Esophagus squamous epithelium (tissue), 5 donors: ENCODE results near the gene CACNB4. TPM values are rescaled to one million over a fixed set of nuclear protein-coding genes. Genes with fewer than 3 reads are reported as not detected.

Experiments
- DNase-seq: peaks from one replicate; lab custom pipeline; 2025; lab: John Stamatoyannopoulos, UW
- H3K27ac ChIP-seq, 4 donors: fragments of 200-600 bp; sonication (generic); one replicate each; pipeline ENCODE4 v1.5.1; 2016 to 2019; ENCODE audit warnings: mild to moderate bottlenecking in 1 of 4
- H3K27me3 ChIP-seq, 4 donors: fragments of 200-600 bp; sonication (generic); 1 replicate in 3 of 4; 2 replicates in 1 of 4; pipeline versions ENCODE4 v1.5.1 to v1.6.0; 2017 to 2021; ENCODE audit warnings: antibody characterized with exemption in 1 of 4
- H3K36me3 ChIP-seq, 3 donors: fragments of 200-600 bp; sonication (generic); one replicate each; pipeline ENCODE4 v1.5.1; 2016 to 2019
- H3K4me1 ChIP-seq, 3 donors: fragments of 200-600 bp; sonication (generic); one replicate each; pipeline ENCODE4 v1.5.1; 2017 to 2019
- H3K4me3 ChIP-seq, 4 donors: fragments of 200-600 bp; sonication (generic); 1 replicate in 3 of 4; 2 replicates in 1 of 4; pipeline ENCODE4 v1.5.1; 2016 to 2019; ENCODE audit warnings: mild to moderate bottlenecking in 2 of 4, moderate library complexity in 1 of 4
- H3K9me3 ChIP-seq, 3 donors: fragments of 200-600 bp; sonication (generic); one replicate each; pipeline ENCODE4 v1.5.1; 2016 to 2019
- POLR2A ChIP-seq, 4 donors: fragments of 450-650 bp; IDR thresholded peaks; one replicate each; pipeline ENCODE4 v1.6.1; 2017; ENCODE audit warnings: antibody characterized with exemption in 4 of 4, mild to moderate bottlenecking in 4 of 4, moderate library complexity in 3 of 4
- WGBS, 2 donors: methylation state at CpG; one replicate each; pipeline ENCODE4 v1.1.5; 2018; 5-methylcytosine and 5-hydroxymethylcytosine counted together
- intact Hi-C: fragments of 100-400 bp; cut with DNase I; formaldehyde crosslinking; loops from one replicate; pipeline ENCODE4 v1.15.0; 2022
- total RNA-seq, 4 donors: library from RNA; depleted of rRNA; stranded (reverse); fragments of >200 nt; gene quantifications; one replicate each; pipeline ENCODE4 v1.1.0, GENCODE V29; 2016
- TF ChIP-seq, protein P1 (sequence below), 6 experiments: fragments of 450-650 bp in 4 of 6; fragments of 200-600 bp in 2 of 6; sonication (generic) in 2 of 6; IDR thresholded peaks; one replicate each; pipeline ENCODE4 v1.5.1; 2016 to 2019; ENCODE audit warnings: antibody characterized with exemption in 6 of 6, mild to moderate bottlenecking in 4 of 6, moderate library complexity in 4 of 6
- donor health status: DM: yes; HTN: yes; CAD: no.

Gene CACNB4
- total RNA-seq, 4 donors from 2014 or later = 6.1 to 11.1 (median 7.2) TPM

DNA sequence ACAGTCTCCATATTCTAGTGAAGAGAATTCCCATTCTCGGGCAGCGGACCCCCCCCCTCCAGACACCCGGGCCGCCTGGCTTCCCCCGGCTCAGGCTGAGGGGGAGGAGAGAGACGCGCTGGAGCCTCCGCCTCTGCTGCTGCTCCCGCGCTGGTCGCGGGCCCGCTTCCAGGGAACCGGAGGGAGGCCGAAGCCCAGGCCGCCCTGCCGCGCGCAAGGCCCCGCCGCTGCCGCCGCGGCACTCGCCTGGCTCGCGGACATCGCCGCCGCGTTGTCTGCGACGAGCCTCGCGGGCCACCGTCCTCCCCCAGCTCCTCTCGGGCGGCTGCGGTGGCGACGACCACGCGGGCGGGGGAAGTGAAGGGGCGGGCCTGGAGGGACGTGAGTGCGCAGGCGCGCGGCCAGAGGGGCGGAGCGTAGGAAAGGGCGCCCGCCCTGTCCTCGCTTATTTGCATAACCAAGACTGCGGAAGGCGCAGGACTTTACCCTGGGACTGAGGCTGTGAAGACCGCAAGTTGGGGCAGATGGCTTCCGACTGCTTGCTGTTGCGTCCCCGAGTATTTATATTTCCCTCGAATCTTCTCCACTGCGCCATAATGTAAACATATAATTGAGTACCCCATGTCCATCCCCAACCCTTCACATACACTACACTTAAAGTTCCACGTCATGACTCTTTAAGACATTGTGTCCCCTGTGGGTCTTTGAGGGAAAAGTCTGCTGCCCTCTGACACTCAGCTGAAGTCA, 270.5 kb downstream of the CACNB4 start, which contains the start of gene ARL5A:
Gene ARL5A, minus strand, starts transcription at position 279 of the 747 bp plus-strand sequence. Its CDS starts 245 bp downstream, at position 34.
- intact Hi-C loops = no loop called here
- Histone ChIP-seq H3K9me3 (no peaks in the 10 kb centered on the region), H3K4me3 (peak within 1 kb of the TSS; percentile 66 to 93 (median 80)), H3K4me1 (peaks cover 6 to 48% (median 24%) of the 10 kb centered on the region in 3 donors), H3K36me3 (no peaks in the 10 kb centered on the region), H3K27me3 (no peaks in the 10 kb centered on the region), H3K27ac (peak within 1 kb of the TSS; percentile 90 to 92 (median 91))
- 0 to 1% methylated on average over 7 to 19 of the region's 64 CpGs for WGBS, 2 donors
- DNase-seq = peak; percentile 81
- TF ChIP-seq POLR2A (IDR thresholded peaks at IDR 0.05) = peak in 3 of 4 donors; percentile 68 to 91 (median 86)
- TF ChIP-seq, protein P1, sequence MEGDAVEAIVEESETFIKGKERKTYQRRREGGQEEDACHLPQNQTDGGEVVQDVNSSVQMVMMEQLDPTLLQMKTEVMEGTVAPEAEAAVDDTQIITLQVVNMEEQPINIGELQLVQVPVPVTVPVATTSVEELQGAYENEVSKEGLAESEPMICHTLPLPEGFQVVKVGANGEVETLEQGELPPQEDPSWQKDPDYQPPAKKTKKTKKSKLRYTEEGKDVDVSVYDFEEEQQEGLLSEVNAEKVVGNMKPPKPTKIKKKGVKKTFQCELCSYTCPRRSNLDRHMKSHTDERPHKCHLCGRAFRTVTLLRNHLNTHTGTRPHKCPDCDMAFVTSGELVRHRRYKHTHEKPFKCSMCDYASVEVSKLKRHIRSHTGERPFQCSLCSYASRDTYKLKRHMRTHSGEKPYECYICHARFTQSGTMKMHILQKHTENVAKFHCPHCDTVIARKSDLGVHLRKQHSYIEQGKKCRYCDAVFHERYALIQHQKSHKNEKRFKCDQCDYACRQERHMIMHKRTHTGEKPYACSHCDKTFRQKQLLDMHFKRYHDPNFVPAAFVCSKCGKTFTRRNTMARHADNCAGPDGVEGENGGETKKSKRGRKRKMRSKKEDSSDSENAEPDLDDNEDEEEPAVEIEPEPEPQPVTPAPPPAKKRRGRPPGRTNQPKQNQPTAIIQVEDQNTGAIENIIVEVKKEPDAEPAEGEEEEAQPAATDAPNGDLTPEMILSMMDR (IDR thresholded peaks at IDR 0.05) = peak in 1 of 6 experiments; percentile 46

GRCh38 chr2:151827564-151828142, 271.2 kb downstream of the CACNB4 start:
- Histone ChIP-seq H3K4me3 (peak overlapping the region; percentile 66 to 93 (median 80)), H3K27me3 (no peaks in the 10 kb centered on the region), H3K4me1 (peaks cover 6 to 55% (median 24%) of the 10 kb centered on the region in 3 donors), H3K36me3 (no peaks in the 10 kb centered on the region), H3K9me3 (no peaks in the 10 kb centered on the region), H3K27ac (peak overlapping the region; percentile 90 to 92 (median 91))
- WGBS, 2 donors = 1% methylated on average over 21 to 38 of the region's 38 CpGs
- intact Hi-C loops = no loop called here
- DNase-seq = no peak
- TF ChIP-seq POLR2A (IDR thresholded peaks at IDR 0.05) = no peak
- TF ChIP-seq, protein P1 (IDR thresholded peaks at IDR 0.05) = no peak

DNA sequence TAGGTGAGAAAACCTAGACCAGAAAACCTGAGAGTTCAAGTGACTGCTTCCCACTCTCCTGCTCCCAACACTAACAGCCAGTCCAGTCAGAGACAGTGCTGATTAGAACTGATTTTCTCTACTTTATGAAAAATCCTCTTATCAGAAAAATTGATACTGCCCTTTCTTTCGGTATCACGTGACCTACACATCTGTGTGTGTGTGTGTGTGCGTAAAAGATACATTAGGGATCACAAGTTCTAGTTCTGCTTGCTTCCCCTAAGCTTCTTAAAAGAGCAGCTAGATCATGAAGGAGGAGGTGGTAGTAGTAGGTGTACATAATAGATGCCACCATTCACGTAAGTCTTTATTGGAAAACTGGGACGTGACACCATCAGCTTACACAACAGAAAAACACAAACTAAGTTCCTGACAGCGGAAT, 272.1 kb downstream of the CACNB4 start:
- TF ChIP-seq, protein P1 (IDR thresholded peaks at IDR 0.05) = no peak
- no peak for TF ChIP-seq POLR2A (IDR thresholded peaks at IDR 0.05)
- H3K27me3 ChIP-seq = no peaks in the 10 kb centered on the region
- H3K4me3 ChIP-seq = peak overlapping the region; percentile 66 to 93 (median 80)
- H3K9me3 ChIP-seq = no peaks in the 10 kb centered on the region
- 20 to 34% methylated on average over 6 of the region's 6 CpGs for WGBS, 2 donors
- no peak for DNase-seq
- peak overlapping the region in 2 of 4 donors; percentile 91 for H3K27ac ChIP-seq
- intact Hi-C loops = no loop called here
- H3K4me1 ChIP-seq = peaks cover 6 to 59% (median 24%) of the 10 kb centered on the region in 3 donors
- H3K36me3 ChIP-seq = no peaks in the 10 kb centered on the region

DNA sequence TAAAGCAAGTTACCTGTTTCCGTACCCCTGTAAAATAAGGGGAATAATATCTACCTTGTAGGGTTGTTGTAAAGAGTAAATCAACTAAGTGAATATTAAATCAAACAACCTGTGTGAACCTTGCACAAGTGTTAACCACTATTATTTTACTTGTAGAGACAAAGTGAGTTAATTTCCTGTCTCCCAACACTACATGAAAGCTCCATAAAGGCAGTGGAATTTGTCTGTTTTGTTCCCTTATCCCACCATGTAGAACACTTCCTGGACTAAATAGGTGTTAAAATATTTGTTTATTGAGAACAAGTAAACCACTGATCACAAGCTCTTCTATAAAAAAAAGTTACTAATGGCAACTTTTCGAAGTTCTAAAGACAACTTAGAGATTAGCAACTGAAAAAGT, 274.0 kb downstream of the CACNB4 start:
- Histone ChIP-seq H3K4me1 (peaks cover 6 to 64% (median 24%) of the 10 kb centered on the region in 3 donors), H3K36me3 (no peaks in the 10 kb centered on the region), H3K9me3 (no peaks in the 10 kb centered on the region), H3K4me3 (no peak overlapping the region), H3K27ac (peak overlapping the region in 1 of 4 donors; percentile 9), H3K27me3 (no peaks in the 10 kb centered on the region)
- DNase-seq = no peak
- TF ChIP-seq POLR2A (IDR thresholded peaks at IDR 0.05) = no peak
- TF ChIP-seq, protein P1 (IDR thresholded peaks at IDR 0.05) = no peak
- 58 to 65% methylated on average over 2 of the region's 2 CpGs for WGBS, 2 donors
- intact Hi-C loops = no loop called here

GRCh38 chr2:151823651-151824050, 275.2 kb downstream of the CACNB4 start:
- 56 to 66% methylated on average over 6 of the region's 6 CpGs for WGBS, 2 donors
- no peak overlapping the region for H3K27ac ChIP-seq
- no peaks in the 10 kb centered on the region for H3K27me3 ChIP-seq
- peaks cover 6 to 60% (median 20%) of the 10 kb centered on the region in 3 donors for H3K4me1 ChIP-seq
- TF ChIP-seq, protein P1 (IDR thresholded peaks at IDR 0.05) = no peak
- TF ChIP-seq POLR2A (IDR thresholded peaks at IDR 0.05) = no peak
- no peaks in the 10 kb centered on the region for H3K36me3 ChIP-seq
- intact Hi-C loops = no loop called here
- DNase-seq = no peak
- H3K9me3 ChIP-seq = no peaks in the 10 kb centered on the region
- H3K4me3 ChIP-seq = no peak overlapping the region
